HG03196 (cell line): Measurements from ENCODE around the gene MRGPRG.

Experiments
- ATAC-seq: cut with Tn5 transposase; IDR thresholded peaks from one replicate; pipeline ENCODE4 v1.9.1; 2021; ENCODE audit not compliant: unreplicated experiment

The MRGPRG gene

DNA sequence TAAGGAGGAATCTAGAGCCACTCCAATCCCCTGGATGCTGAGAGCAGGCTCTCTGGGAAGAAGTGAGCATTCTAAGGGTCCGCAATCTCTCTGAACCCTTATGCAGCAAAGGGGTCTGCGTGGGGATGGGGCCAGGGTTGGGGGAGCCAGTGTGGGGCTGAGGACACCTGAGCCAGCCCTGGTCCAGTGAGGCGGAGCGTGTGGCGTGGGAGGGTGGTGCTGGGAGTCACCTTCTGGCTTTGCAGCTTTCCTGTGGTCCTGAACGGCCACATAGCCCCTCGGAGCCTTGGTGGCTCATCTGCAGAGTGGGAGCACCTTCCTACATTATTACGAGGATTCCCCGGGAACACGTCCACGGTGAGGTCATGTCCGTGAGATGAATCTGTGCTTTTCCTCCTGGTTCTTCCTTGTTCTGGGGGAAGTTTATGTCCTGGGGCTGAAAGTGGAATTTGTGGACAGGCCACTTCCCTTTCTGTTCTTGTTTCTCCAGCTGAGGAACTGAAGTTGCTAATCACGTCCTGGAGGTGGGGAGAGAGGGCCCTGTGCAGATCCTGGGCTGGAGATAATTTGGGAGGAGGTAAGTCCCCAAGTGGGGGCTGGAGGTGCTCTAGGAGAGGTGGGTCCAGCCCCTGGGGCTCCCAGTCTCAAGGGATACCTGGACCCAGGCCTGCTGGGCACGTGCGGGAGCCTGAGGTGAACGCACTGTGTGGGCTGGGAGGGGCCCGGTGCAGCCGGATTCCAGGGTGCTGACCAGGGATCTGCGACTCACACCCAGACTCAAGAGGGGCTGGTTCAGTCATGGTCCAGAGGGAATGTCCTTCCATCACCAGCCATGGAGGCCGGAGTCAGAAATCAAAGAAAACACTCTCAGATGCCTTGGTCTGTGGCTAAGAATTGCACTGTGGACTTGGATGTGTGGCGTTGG is 7.5 kb upstream of the MRGPRG start:
- no peak for ATAC-seq

DNA sequence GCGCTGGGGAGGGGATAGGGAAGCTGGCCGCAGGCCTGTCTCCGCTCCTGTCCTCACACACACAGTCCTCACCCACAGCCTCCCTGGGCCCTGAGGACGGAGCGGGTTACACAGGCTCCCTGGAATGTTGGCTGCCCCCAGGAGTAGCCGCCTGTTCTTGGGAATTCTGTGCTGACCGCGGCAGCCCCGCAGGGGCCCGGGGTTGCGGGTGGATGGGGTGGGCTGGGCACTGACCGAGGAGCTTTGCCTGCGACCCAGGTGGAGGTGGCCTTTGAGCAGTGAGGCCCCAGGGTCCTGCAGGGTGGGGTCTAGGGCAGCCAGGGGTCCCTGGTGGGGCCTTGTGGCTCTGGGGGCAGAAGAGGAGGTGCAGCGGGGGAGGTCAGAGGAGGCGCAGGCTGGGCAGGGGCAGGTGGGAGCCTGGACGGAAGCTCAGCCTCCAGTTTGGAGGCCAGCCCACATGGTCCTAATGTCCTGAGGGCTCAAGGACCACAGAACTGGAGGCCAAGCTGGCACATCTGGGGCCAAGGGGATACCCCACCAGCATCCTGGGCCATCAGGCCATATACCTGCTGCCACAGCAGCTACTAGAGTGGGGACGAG is 6.6 kb upstream of the MRGPRG start:
- ATAC-seq = no peak

DNA sequence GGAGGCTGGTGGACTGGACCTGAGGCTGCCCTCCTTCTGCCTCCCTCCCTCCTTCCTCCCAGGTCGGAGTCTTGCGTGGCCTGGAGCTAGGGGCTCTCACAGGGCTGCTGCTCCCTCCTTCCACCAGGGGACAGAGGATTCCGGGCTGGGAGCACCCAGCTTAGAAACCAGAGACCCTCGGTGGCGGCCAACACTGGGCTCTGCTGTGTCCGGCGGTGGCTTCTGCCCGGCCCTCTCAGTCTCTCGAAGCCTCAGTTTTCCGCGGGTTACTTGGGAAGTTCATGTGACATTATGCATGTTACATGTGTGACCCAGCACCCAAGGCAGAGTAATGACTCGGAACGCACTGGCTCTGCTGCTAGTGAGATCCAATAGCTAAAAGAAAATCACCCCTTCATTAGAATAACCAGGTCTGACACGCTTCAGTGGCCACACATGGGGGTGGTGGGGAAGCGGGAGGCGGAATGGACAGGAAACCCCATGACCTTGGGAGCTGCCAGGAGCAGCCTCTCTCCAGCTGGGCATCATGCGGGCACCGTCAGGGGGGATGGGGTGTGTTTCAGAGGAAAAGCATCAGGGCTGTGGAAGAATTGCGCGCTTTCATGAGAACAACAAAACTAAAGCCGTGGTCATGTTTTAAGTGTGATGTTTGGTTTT is 5.9 kb upstream of the MRGPRG start:
- no peak for ATAC-seq

DNA sequence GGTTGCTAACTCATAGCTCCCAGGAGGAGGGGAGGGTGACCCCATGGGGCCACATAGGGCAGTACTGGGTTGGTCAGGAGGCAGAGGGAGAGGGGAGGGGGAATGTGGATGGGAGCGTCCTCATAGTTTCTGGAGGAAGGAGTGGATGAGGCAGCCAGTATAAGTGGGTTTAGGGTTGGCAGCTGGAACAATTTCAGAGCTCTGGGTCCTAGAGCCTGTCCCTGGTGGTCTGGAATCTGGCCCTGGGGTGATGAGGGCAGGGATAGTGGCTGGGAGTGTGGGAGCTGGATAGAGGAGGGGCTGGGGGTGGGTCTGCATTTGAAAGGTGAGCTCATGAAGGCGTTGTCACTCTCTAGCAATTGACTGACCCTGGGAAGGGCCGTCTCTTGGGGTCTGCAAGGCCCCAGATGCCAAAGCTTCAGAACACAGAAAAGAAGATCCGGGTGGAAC is 5.3 kb upstream of the MRGPRG start:
- no peak for ATAC-seq

DNA sequence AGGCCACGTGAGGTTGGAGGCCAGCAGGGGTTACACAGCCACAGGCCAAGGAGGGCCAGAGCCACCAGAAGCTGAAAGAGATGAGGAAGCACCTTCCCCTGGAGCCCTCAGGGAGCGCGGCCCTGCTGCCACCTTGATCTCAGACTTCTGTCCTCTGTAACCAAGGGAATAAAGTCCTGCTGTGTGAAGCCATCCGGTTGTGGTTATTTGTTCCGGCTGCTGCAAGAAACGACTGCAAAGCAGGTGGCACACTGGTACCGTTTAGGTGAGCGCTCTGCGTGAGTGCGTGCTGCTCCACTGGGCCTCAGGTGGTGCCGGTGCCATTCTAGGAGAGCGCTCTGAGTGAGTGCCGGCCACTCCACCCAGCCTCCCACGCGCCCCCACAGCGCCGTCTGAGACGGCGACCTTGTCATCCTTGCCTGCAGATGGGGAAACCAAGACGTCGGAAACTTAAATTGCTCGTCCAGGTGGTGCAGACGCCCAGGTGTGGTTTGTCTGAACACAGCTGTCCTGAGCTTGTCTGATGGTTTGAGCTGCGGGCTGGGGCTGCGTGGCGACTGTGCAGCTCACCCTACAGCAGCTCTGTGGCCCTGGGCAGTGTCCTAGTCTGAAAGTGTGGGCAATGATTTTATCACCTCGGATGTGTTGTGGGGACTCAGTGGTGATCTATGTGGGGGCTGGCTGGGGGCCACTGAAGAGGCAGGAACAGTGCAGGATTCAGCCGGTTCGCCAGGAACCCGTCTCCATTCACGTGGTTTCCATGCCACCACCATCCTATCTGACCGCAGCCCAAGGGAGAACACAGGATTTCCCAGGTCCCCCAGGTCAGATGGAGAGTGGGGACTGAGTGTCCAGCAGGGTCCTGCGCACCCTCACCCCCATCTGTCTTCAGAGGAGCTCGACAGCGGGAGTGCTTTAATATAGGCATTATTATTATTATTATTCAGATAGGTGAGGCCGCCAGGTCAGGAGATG is 4.6 kb upstream of the MRGPRG start:
- ATAC-seq = no peak

DNA sequence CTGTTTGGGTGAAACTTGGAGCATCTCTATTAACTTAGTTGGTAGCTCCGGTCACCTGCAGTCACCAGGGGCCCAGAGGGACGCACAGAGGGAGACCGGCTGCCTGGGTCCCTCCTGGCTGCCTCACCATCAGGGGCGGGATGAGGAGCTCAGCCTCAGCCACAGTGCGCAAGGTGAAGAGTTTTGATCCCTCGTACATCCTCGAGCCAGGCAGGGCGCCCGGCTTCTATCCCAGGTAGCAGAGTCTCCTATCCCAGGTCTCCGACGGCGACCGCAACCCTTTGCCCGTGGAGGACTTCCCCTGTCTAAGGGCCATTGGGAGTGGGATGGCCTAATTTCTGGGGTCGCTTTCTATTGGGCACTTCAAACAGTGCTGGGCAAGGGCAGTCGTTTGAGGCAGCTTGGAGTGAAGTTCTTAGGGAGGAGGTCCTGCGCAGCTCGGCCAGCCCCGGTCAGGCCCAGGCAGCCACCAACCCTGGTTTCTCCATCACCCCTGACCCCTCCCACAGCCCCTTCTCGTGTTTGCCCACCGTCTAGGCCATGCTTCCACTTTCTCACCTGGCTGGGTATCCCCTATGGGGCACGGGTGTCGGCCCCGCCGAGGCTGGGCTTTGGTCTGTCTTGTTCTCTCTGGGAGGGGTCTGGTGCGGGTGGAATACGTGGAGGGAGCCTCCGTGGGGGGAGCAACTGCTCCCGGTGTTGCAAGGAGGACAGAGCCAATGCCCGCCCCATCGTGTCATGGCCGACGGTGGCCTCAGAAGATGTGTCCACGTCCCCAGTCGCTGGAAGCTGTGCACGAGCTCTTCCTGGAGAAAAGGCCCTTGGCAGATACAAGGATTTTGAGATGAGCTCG is 3.6 kb upstream of the MRGPRG start:
- ATAC-seq = no peak

DNA sequence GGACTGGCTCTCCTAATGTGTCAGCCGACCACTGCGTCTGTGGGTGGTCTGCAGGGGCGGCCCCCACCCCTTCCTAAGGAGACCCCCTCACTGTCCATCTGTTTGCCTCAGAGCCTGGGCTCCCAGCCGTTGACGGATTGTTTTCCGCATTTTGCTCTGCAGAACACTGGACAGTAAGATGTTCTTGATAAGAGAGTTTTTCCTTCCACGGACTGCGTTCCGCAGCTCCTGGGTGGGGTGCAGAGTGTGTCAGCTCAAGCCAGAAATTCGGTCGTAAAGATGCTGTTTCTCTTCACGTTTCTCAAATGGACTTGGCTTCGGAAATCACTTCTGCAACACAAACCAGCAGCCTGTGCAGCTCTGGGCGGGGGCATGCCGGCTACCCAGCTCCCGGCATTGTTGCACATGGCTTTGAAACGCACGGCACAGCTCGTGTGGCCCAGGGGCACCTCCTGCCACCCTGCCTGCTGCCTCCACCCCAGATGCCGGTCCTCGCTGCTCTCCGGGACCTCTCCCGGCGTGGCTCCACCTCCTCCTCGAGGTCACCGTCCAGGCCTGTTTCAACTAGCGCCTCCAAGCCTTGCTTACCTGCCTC is 2.9 kb upstream of the MRGPRG start:
- ATAC-seq = no peak

DNA sequence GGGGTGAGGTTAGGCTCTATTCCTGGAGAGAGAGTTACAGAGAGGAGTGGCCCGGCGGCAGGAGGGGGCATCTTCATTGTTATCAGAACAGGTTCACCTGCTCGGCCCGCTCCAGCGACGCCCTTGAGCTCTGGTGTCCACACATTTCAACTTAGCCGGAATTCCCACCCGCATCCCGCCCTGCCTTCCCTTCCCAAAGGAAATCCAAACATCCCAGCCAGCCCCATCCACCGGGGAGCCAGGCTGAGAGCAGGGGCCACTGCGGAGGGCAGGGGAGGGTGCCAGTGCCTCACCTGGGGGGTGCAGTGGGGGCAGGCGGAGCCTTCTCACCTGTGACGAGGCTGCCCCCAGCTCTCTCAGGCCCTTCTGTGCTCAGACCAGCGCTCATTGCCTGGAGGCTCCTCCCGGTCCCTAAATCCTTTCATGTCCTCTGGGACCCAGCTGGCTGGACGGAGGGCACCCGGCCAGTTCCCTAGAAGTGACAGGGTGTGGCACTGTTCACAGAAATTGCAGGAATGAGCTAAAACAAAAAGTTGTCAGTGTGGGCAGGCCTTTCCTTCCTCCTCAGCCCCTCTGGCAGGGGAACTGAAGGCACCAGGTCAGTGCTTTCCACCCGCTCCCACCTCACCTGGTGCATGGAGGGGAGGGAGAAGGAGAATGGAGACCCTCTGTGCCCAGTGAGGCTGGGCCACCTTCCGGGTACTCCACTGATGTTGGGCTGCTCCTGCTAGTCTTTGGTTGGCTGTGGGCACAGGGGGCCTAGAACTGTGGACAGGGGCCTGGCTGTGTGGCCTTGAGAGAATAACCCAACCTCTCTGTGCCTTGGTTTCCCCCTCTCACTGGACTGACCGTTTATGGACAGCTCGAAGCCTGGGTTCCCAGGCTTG is 2.2 kb upstream of the MRGPRG start:
- ATAC-seq = no peak

DNA sequence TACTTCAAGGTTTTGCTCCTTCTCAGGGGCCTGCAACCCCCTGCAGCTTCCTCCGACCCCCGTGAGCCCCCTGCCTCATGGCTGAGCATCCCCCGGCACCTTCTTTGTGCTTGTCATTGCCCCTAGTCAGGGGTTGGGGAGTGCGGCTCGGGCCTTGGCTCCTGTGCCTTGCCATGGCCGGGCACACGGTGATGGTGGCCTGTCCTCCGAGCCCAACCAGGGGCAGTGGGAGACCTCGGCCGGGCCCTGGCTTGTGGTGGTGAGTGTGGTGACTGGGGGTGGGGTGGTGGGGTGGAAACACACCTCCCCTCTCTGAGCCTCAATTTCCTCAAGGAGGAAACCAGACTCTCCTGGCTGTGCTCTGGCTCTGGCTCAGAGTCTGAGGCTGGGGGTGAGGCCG is 1.5 kb upstream of the MRGPRG start:
- no peak for ATAC-seq

DNA sequence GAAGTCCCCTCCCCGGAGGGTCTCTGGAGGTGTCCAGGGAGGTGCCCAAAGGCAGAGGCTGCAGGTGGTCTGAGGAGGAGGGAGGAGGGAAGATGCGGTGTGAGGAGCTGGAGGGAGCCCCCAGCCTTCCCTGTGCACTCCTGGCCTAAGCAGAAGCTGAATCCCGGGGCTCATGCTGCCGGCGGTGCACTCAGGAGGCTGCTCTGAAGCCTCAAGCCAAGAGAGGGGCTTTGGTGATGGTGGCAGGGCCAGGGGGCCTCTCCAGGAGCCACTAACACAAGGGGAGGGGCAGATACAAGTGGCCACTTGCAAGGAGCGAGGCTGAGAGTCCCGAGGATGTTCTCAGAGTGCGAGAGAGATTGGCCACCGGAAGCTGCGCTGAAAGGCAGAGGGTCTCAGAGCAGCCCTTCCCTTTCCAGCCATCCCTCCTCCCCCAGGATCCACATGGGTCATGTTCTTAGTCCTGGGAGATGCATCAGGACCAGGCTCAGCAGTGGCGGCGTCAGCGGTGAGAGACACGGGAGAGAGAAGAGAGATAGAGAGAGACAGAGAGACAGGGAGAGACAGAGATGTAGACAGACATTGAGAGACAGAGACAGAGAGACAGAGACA is 774 bp upstream of the MRGPRG start:
- ATAC-seq = no peak

DNA sequence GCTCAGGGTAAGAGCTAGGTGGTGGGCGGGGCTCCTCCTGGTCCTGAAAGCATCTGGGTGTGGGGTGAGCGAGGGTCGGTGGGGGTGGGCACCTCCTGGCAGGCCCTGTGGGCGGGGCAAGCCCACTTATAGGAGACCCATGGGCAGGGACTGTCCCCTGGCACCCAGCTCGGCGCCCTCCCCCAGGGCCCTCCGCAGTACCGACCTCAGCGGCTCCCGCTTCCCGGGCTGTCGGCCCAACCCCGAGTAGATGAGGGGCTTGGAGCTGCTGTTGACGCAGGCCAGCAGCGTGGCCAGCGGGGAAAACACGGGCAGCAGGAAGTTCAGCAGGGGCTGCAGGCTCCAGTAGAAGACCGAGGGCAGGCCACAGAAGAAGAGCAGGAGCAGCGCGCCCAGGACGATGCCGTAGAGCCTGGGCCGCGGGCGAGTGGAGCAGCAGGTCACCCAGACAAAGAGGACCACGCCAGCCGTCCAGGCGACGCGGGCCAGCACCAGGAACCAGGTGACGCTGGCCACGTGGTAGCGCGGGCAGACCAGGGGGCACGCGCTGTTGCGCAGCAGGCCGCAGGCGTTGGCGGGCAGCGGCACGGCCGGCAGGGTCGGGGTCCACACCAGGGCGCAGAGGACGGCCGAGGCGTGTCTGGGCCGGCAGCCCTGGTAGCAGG is 663 bp downstream of the MRGPRG start:
- no peak for ATAC-seq

DNA sequence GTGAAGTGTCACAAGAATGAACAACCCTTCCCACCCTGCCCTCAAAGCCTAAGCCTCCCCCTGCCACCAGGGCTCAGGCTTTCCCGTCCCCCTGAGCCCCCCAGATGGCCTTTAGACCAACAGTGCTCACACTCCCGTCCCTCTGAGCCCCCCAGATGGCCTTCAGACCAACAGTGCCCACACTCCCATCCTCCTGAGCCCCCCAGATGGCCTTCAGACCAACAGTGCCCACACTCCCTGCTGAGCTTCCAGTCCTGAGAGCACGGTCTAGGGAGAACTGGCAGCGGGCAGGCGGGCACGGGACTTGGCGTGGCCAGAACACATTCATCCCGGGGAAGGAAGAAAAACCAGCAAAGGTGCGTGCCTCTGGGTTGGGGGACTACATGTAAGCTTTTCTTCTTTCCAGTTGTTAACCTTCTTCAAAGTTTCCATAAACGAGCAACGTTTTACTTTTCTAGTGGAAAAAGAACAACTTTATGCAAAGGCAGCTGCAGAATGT is 2.5 kb downstream of the MRGPRG start:
- ATAC-seq = no peak

DNA sequence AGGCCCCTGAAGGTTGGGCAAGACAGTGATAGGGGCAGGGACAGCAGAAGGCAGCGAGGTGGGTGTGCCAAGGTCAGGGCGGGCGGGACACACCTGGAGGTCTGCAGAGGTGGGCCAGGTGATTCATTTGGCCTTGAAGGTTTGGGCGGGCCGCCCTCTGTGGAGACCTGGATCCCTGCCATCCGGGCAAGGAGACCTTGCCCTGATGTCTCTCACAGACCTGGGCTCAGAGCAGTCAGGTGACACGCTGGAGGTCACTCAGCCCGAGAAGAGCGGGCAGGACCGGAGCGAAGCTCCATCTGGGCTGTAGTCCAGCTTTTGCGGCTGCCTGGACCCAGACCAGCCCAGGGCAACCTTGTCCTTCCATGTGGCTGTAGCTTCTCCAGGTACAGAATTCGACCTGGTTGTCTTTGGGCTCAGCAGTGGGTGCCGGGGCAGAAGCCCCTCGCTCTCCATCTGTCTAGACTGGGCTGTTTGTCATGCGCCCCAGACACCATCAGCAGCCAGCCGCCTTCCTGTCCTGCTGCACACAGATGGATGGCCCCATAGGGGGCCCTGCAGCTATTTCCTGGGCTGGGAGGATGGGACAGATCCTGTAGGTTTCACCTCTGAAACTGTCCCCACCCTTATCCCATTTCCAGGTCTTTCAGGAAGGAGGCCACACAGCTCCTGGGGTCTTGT is 3.1 kb downstream of the MRGPRG start:
- no peak for ATAC-seq

DNA sequence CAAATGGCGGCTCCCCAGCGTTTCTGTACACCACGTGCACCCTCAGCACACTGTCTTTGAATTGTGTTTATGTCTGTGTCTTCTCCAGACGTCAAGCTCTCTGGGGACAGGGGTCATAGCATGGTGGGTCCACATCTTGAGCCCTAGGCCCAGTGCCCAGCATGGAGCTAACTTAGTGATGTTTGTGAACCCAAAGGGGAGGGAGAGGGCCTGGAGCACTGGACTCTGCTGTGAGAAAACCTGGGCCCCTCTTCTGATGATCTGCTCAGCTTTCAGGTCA is 4.3 kb downstream of the MRGPRG start:
- no peak for ATAC-seq

DNA sequence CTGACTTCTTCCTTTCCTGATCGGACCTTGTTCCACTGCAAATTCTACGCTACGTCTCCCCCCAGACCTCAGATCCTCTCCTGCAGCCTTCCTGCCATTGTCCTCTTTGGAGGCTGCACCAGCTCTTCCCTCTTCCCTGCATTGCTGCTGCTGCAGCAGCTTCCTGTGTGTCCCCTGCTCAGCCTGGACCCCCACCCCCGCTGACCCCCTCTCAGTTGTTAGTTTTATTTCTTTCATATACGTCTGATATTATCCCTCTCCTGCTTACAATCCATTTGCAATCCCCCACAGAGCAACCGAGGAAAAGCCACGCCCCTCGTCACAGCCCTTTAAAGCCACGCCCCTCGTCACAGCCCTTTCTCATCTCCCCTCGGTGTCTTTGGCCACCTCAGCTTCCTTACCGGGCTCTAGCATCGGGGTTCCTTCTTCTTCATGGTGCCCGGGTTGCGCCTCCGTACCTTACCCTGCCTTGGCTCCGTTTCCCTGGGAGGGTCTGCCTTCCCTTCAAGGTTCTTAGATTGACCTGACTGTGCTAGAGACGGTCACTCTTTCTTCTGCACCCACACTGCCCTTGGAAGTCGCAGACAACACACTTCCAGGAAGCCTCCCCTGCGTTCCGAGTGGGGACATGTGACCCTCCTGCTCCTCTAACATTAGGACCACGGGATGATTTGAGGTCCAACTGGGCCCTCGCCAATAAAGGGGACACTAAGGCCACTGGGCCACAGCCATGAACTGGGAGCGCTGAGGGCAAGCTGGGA is 4.8 kb downstream of the MRGPRG start:
- ATAC-seq = no peak

DNA sequence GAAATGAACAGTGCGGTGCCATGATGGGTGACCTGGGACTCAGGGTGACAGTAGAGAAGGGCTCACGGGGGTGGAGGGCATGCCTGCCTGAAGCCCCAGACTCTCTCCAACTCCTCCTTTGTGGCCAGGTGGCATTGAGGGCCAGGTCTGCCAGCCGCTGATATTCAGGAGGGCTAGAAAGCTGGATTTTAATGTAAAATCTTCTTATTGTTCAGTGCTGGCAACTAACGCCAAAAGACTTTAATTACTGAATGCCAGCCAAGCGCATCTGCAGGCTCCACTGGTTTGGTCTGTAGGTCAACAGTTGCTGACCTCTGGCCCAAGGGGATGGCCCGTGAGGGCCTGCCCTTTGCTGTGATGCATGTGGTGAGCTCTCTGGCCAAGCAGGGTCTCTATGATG is 10.3 kb downstream of the MRGPRG start:
- no peak for ATAC-seq
